HEK293 (cell line): ENCODE measurements around the gene CAB39.

ENCODE experiments used
- BCL11B ChIP-seq: fragments of 450-650 bp; formaldehyde crosslinking; IDR thresholded peaks from 2 replicates; pipeline ENCODE4 v1.5.1; 2016; ENCODE audit warnings: low read depth, missing biosample characterization, missing genetic modification characterization
- EGR2 ChIP-seq: fragments of 450-650 bp; formaldehyde crosslinking; IDR thresholded peaks from 2 replicates; pipeline ENCODE4 v1.5.1; 2016; ENCODE audit warnings: low read depth, missing biosample characterization, missing genetic modification characterization
- INSM2 ChIP-seq: fragments of 450-650 bp; formaldehyde crosslinking; IDR thresholded peaks from 2 replicates; pipeline ENCODE4 v1.5.1; 2016; ENCODE audit warnings: missing biosample characterization, missing genetic modification characterization
- KLF1 ChIP-seq: fragments of 450-650 bp; formaldehyde crosslinking; IDR thresholded peaks from 2 replicates; pipeline ENCODE4 v1.5.1; 2016; ENCODE audit warnings: missing biosample characterization, missing genetic modification characterization
- KLF8 ChIP-seq: fragments of 450-650 bp; formaldehyde crosslinking; IDR thresholded peaks from 2 replicates; pipeline ENCODE4 v1.5.1; 2016; ENCODE audit warnings: missing biosample characterization, missing genetic modification characterization
- KLF9 ChIP-seq: fragments of 450-650 bp; formaldehyde crosslinking; IDR thresholded peaks from 2 replicates; pipeline ENCODE4 v1.5.1; 2016; ENCODE audit warnings: missing biosample characterization, missing genetic modification characterization, low read depth
- PATZ1 ChIP-seq: fragments of 450-650 bp; formaldehyde crosslinking; IDR thresholded peaks from 2 replicates; pipeline ENCODE4 v1.5.1; 2016; ENCODE audit warnings: missing biosample characterization, missing genetic modification characterization
- SP2 ChIP-seq: fragments of 450-650 bp; formaldehyde crosslinking; IDR thresholded peaks from 2 replicates; pipeline ENCODE4 v1.5.1; 2016; ENCODE audit warnings: missing biosample characterization, missing genetic modification characterization
- ZBTB48 ChIP-seq: fragments of 450-650 bp; formaldehyde crosslinking; IDR thresholded peaks from 2 replicates; pipeline ENCODE4 v1.5.1; 2016; ENCODE audit warnings: missing biosample characterization, missing genetic modification characterization
- ZBTB8A ChIP-seq: fragments of 450-650 bp; formaldehyde crosslinking; IDR thresholded peaks from 2 replicates; pipeline ENCODE4 v1.5.1; 2016; ENCODE audit warnings: missing biosample characterization, missing genetic modification characterization
- ZFP37 ChIP-seq: fragments of 450-650 bp; formaldehyde crosslinking; IDR thresholded peaks from 2 replicates; pipeline ENCODE4 v1.5.1; 2016; ENCODE audit warnings: missing biosample characterization, missing genetic modification characterization
- ZNF114 ChIP-seq: fragments of 450-650 bp; formaldehyde crosslinking; IDR thresholded peaks from 2 replicates; pipeline ENCODE4 v1.5.0; 2017; ENCODE audit warnings: missing biosample characterization, missing genetic modification characterization
- ZNF140 ChIP-seq: fragments of 450-650 bp; formaldehyde crosslinking; IDR thresholded peaks from 2 replicates; pipeline ENCODE4 v1.5.1; 2016; ENCODE audit warnings: missing biosample characterization, missing genetic modification characterization
- ZNF19 ChIP-seq: fragments of 450-650 bp; formaldehyde crosslinking; IDR thresholded peaks from 2 replicates; pipeline ENCODE4; 2016; ENCODE audit warnings: missing biosample characterization, missing genetic modification characterization, low read depth
- ZNF248 ChIP-seq: fragments of 450-650 bp; formaldehyde crosslinking; IDR thresholded peaks from 2 replicates; pipeline ENCODE4 v1.5.1; 2017; ENCODE audit warnings: missing biosample characterization, missing genetic modification characterization
- ZNF501 ChIP-seq: fragments of 450-650 bp; formaldehyde crosslinking; IDR thresholded peaks from 2 replicates; pipeline ENCODE4 v1.5.1; 2016; ENCODE audit warnings: missing biosample characterization, missing genetic modification characterization
- ZNF529 ChIP-seq: fragments of 450-650 bp; formaldehyde crosslinking; IDR thresholded peaks from 2 replicates; pipeline ENCODE4 v1.5.1; 2017; ENCODE audit warnings: missing genetic modification characterization, missing biosample characterization; ENCODE audit not compliant: insufficient replicate concordance
- ZNF561 ChIP-seq: fragments of 450-650 bp; IDR thresholded peaks from 2 replicates; pipeline ENCODE4 v1.5.1; 2018; ENCODE audit warnings: missing biosample characterization, missing genetic modification characterization, borderline replicate concordance
- ZNF600 ChIP-seq: fragments of 450-650 bp; formaldehyde crosslinking; IDR thresholded peaks from 2 replicates; pipeline ENCODE4 v1.5.1; 2016; ENCODE audit warnings: missing biosample characterization, missing genetic modification characterization
- ZNF629 ChIP-seq: fragments of 450-650 bp; formaldehyde crosslinking; IDR thresholded peaks from 2 replicates; pipeline ENCODE4 v1.5.1; 2017; ENCODE audit warnings: missing biosample characterization, missing genetic modification characterization
- ZNF776 ChIP-seq: fragments of 450-650 bp; formaldehyde crosslinking; IDR thresholded peaks from 2 replicates; pipeline ENCODE4 v1.5.0; 2017; ENCODE audit warnings: missing biosample characterization, missing genetic modification characterization, borderline replicate concordance
- ZNF777 ChIP-seq: fragments of 450-650 bp; formaldehyde crosslinking; IDR thresholded peaks from 2 replicates; pipeline ENCODE4 v1.5.1; 2017; ENCODE audit warnings: missing biosample characterization, missing genetic modification characterization, borderline replicate concordance
- ZSCAN16 ChIP-seq: fragments of 450-650 bp; formaldehyde crosslinking; IDR thresholded peaks from 2 replicates; pipeline ENCODE4 v1.5.1; 2016; ENCODE audit warnings: missing biosample characterization, missing genetic modification characterization
- ZSCAN18 ChIP-seq: fragments of 450-650 bp; formaldehyde crosslinking; IDR thresholded peaks from 2 replicates; pipeline ENCODE4 v1.5.1; 2016; ENCODE audit warnings: missing biosample characterization, missing genetic modification characterization
- ZSCAN30 ChIP-seq: fragments of 450-650 bp; IDR thresholded peaks from 2 replicates; pipeline ENCODE4 v1.5.1; 2018; ENCODE audit warnings: missing biosample characterization, mild to moderate bottlenecking, missing genetic modification characterization, moderate library complexity
- TF ChIP-seq, protein P1 (sequence below): fragments of 450-650 bp; formaldehyde crosslinking; conservative IDR thresholded peaks from 2 replicates; pipeline ENCODE4 v1.5.1; 2016; ENCODE audit warnings: low read depth, missing biosample characterization, missing genetic modification characterization
- TF ChIP-seq, protein P2 (sequence below): fragments of 450-650 bp; formaldehyde crosslinking; IDR thresholded peaks from 2 replicates; pipeline ENCODE4 v1.5.0; 2017; ENCODE audit warnings: missing biosample characterization, missing genetic modification characterization, borderline replicate concordance

The CAB39 gene

DNA sequence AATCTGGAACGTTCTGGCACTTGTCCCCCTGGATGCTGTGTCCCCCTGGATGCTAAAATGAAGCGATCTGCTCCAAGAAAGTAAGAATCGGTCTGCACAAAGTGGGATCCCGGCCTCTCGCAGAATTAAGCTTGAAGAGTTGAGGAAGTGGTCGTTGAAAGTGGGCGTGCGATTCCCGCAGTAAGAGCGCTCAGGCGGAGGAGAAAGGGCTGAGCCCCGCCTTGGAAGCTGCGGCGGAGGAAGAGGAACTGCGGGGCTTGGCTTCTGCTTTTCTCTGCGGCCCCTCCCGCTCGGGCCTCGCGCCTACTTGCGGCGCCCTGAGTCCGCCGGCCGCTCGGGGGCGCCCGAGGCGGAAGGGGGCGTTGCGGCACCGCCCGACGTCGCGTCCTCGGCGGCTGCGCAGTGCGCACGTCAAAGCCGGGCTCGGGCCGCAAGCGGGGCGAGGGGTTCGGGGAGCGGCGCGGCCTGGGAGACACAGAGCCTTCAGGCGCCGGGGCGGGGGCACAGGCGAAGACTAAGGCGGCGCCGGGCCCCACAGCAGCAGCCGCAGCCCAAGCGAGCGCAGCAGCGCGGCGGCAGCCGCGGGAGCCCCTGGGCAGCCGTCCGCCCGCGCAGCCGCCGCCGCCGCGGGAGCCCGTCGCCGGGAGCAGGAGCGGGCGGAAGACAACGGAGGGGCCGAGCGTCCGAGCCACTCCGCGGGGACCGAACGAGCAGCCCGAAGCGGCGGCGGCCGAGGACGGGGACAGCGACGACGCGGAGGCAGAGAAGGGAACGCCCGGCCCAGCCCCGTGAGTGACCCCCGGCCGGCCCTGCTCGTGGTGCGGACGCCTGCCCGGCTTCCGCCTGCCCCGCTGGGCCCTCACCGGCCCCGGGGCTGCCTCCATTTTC lies at the start of gene CAB39 (continued):
- TF ChIP-seq PATZ1 (tag by site-specific recombination) (peak; percentile 77), ZSCAN30 (tag by site-specific recombination) (0 out of 2 replicates have a peak, but pooled peaks have one; percentile 21), ZNF561 (tag by site-specific recombination) (peak; percentile 64; the same call in 1 of the 2 replicates), ZSCAN16 (tag by site-specific recombination) (no peak), ZNF140 (no peak), ZNF248 (tag by site-specific recombination) (no peak), ZNF501 (tag by site-specific recombination) (0 out of 2 replicates have a peak, but pooled peaks have one; percentile 28), ZNF776 (tag by site-specific recombination) (no peak), ZSCAN18 (no peak), KLF9 (tag by site-specific recombination) (peak; percentile 61), ZNF114 (tag by site-specific recombination) (no peak), EGR2 (0 out of 2 replicates have a peak, but pooled peaks have one; percentile 34), KLF8 (tag by site-specific recombination) (peak; percentile 68; the same call in 1 of the 2 replicates), INSM2 (no peak), ZNF600 (tag by site-specific recombination) (peak; percentile 32; the same call in 1 of the 2 replicates), ZNF629 (tag by site-specific recombination) (0 out of 2 replicates have a peak, but pooled peaks have one; percentile 25), ZNF777 (tag by site-specific recombination) (no peak), SP2 (peak; percentile 58), BCL11B (no peak), ZBTB48 (tag by site-specific recombination) (no peak), KLF1 (tag by site-specific recombination) (peak; percentile 38; the same call in 1 of the 2 replicates), ZFP37 (tag by site-specific recombination) (no peak), ZBTB8A (tag by site-specific recombination) (peak; percentile 76), ZNF19 (tag by site-specific recombination) (no peak), ZNF529 (tag by site-specific recombination) (no peak)
- TF ChIP-seq, protein P1, sequence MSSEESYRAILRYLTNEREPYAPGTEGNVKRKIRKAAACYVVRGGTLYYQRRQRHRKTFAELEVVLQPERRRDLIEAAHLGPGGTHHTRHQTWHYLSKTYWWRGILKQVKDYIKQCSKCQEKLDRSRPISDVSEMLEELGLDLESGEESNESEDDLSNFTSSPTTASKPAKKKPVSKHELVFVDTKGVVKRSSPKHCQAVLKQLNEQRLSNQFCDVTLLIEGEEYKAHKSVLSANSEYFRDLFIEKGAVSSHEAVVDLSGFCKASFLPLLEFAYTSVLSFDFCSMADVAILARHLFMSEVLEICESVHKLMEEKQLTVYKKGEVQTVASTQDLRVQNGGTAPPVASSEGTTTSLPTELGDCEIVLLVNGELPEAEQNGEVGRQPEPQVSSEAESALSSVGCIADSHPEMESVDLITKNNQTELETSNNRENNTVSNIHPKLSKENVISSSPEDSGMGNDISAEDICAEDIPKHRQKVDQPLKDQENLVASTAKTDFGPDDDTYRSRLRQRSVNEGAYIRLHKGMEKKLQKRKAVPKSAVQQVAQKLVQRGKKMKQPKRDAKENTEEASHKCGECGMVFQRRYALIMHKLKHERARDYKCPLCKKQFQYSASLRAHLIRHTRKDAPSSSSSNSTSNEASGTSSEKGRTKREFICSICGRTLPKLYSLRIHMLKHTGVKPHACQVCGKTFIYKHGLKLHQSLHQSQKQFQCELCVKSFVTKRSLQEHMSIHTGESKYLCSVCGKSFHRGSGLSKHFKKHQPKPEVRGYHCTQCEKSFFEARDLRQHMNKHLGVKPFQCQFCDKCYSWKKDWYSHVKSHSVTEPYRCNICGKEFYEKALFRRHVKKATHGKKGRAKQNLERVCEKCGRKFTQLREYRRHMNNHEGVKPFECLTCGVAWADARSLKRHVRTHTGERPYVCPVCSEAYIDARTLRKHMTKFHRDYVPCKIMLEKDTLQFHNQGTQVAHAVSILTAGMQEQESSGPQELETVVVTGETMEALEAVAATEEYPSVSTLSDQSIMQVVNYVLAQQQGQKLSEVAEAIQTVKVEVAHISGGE (tag by site-specific recombination), result 0 out of 2 replicates have a peak, but pooled peaks have one; percentile 30
- TF ChIP-seq, protein P2, sequence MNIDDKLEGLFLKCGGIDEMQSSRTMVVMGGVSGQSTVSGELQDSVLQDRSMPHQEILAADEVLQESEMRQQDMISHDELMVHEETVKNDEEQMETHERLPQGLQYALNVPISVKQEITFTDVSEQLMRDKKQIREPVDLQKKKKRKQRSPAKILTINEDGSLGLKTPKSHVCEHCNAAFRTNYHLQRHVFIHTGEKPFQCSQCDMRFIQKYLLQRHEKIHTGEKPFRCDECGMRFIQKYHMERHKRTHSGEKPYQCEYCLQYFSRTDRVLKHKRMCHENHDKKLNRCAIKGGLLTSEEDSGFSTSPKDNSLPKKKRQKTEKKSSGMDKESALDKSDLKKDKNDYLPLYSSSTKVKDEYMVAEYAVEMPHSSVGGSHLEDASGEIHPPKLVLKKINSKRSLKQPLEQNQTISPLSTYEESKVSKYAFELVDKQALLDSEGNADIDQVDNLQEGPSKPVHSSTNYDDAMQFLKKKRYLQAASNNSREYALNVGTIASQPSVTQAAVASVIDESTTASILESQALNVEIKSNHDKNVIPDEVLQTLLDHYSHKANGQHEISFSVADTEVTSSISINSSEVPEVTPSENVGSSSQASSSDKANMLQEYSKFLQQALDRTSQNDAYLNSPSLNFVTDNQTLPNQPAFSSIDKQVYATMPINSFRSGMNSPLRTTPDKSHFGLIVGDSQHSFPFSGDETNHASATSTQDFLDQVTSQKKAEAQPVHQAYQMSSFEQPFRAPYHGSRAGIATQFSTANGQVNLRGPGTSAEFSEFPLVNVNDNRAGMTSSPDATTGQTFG, result no peak
